PFSK-1 (cell line): ENCODE data around the gene CLPTM1L.

Source experiments
- FOXP2 ChIP-seq: optimal IDR thresholded peaks from 2 replicates; pipeline ENCODE3; 2011; ENCODE audit warnings: borderline replicate concordance, control low read depth, inconsistent platforms; ENCODE audit not compliant: insufficient read depth; ENCODE audit errors: extremely low read length, extremely low read depth
- POLR2AphosphoS5 ChIP-seq: IDR thresholded peaks from 2 replicates; pipeline ENCODE4 v1.6.1; 2012; ENCODE audit warnings: low read depth, mild to moderate bottlenecking, control low read depth, low read length, moderate library complexity
- REST ChIP-seq, 2 experiments: IDR thresholded peaks; 2 replicates each; pipeline versions ENCODE4 v1.6.1 to v1.8.0; 2011 to 2012; ENCODE audit warnings: low read depth in 2 of 2, low read length in 2 of 2, control low read depth in 1 of 2, inconsistent platforms in 1 of 2, mild to moderate bottlenecking in 1 of 2, moderate library complexity in 1 of 2; ENCODE audit not compliant: insufficient read depth in 1 of 2
- SIN3A ChIP-seq: IDR thresholded peaks from 2 replicates; pipeline ENCODE4 v1.6.1; 2012; ENCODE audit warnings: mild to moderate bottlenecking, low read length, moderate library complexity, borderline replicate concordance; ENCODE audit not compliant: insufficient read depth
- TAF1 ChIP-seq: IDR thresholded peaks from 2 replicates; pipeline ENCODE4 v1.6.1; 2012; ENCODE audit warnings: low read length, control low read depth, borderline replicate concordance; ENCODE audit not compliant: insufficient read depth

CLPTM1L gene

GRCh38 chr5:1329111-1329579 is 15.8 kb downstream of the CLPTM1L start:
- TF ChIP-seq FOXP2, result no peak
- TF ChIP-seq POLR2AphosphoS5, result no peak
- no peak for TF ChIP-seq SIN3A
- no peak; a peak in 1 of 4 replicates for TF ChIP-seq REST (IDR thresholded peaks at IDR 0.05; ENCODE audit: insufficient read depth in 1 of 2, low read depth in 2 of 2, low read length in 2 of 2)
- TF ChIP-seq TAF1, result no peak

- TF ChIP-seq SIN3A, result no peak
- TF ChIP-seq REST (IDR thresholded peaks at IDR 0.05; ENCODE audit: insufficient read depth in 1 of 2, low read depth in 2 of 2, low read length in 2 of 2), result no peak
- no peak for TF ChIP-seq FOXP2
- no peak for TF ChIP-seq POLR2AphosphoS5
- TF ChIP-seq TAF1, result no peak
Measured at GRCh38 chr5:1325870-1326531, 18.9 kb downstream of the CLPTM1L start.

GRCh38 chr5:1325191-1325741 is 19.6 kb downstream of the CLPTM1L start:
- TF ChIP-seq FOXP2 (no peak), SIN3A (no peak), REST (IDR thresholded peaks at IDR 0.05; ENCODE audit: insufficient read depth in 1 of 2, low read depth in 2 of 2, low read length in 2 of 2) (no peak)

- TF ChIP-seq TAF1, result no peak
- TF ChIP-seq SIN3A, result no peak
- no peak for TF ChIP-seq FOXP2
- TF ChIP-seq REST (IDR thresholded peaks at IDR 0.05; ENCODE audit: insufficient read depth in 1 of 2, low read depth in 2 of 2, low read length in 2 of 2), result no peak
- no peak for TF ChIP-seq POLR2AphosphoS5
Measured at GRCh38 chr5:1324719-1325190, 20.1 kb downstream of the CLPTM1L start.
